Neutrophil (primary cell): Measurements from ENCODE around the gene SPTA1.

ENCODE experiments used
- H3K27ac ChIP-seq: fragments of 200-600 bp; sonication (generic); 2 replicates; pipeline ENCODE4 v1.5.1; 2016; ENCODE audit warnings: mild to moderate bottlenecking, moderate library complexity
- H3K27me3 ChIP-seq: fragments of 200-600 bp; sonication (generic); 2 replicates; pipeline ENCODE4 v1.6.0; 2016; ENCODE audit warnings: mild to moderate bottlenecking
- H3K36me3 ChIP-seq: fragments of 200-600 bp; sonication (generic); 2 replicates; pipeline ENCODE4 v1.5.1; 2017
- H3K4me1 ChIP-seq, 2 experiments: fragments of 200-600 bp in 1 of 2; sonication (generic) in 1 of 2; 1 replicate in 1 of 2; 2 replicates in 1 of 2; pipeline versions ENCODE4 v1.5.1 to v1.6.1; 2013 to 2016; ENCODE audit warnings: low read depth in 1 of 2, low read length in 1 of 2, mild to moderate bottlenecking in 1 of 2, moderate library complexity in 1 of 2; ENCODE audit not compliant: control insufficient read depth in 1 of 2, insufficient read depth in 1 of 2
- H3K4me3 ChIP-seq, 2 experiments: fragments of 200-600 bp in 1 of 2; sonication (generic) in 1 of 2; 1 replicate in 1 of 2; 2 replicates in 1 of 2; pipeline ENCODE4 v1.5.1; 2013 to 2016; ENCODE audit warnings: low read depth in 1 of 2, low read length in 1 of 2, mild to moderate bottlenecking in 1 of 2, moderate library complexity in 1 of 2
- H3K9me3 ChIP-seq: fragments of 200-600 bp; sonication (generic); 2 replicates; pipeline ENCODE4 v1.5.1; 2016
- TF ChIP-seq, protein P1 (sequence below): fragments of 200-600 bp; sonication (generic); IDR thresholded peaks from 2 replicates; pipeline ENCODE4 v1.5.1; 2016; ENCODE audit warnings: antibody characterized with exemption

The SPTA1 gene

DNA sequence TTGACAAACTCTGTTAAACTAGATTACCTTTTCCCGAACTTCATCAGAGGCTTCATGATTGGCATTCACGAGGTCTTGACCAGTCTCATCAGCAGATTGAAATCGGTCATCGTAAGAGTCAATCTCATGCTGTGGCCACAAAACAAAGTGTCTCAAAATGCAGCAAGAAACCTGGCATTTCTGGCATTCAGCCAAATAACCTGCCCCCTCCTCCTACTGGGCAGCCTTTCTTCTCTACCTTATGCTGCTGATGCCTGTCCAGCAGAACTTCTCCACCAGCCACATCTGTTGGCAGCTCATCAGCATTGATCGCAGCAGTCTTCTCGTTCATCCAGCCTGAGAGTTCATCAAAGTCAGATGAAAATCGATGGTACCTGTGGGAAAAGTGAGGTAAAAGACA is 12.2 kb downstream of the SPTA1 start:
- Histone ChIP-seq H3K36me3 (no peaks in the 10 kb centered on the region), H3K4me1 (no peaks in the 10 kb centered on the region), H3K4me3 (no peak overlapping the region), H3K27me3 (no peaks in the 10 kb centered on the region), H3K9me3 (no peaks in the 10 kb centered on the region), H3K27ac (no peak overlapping the region)
- TF ChIP-seq, protein P1, sequence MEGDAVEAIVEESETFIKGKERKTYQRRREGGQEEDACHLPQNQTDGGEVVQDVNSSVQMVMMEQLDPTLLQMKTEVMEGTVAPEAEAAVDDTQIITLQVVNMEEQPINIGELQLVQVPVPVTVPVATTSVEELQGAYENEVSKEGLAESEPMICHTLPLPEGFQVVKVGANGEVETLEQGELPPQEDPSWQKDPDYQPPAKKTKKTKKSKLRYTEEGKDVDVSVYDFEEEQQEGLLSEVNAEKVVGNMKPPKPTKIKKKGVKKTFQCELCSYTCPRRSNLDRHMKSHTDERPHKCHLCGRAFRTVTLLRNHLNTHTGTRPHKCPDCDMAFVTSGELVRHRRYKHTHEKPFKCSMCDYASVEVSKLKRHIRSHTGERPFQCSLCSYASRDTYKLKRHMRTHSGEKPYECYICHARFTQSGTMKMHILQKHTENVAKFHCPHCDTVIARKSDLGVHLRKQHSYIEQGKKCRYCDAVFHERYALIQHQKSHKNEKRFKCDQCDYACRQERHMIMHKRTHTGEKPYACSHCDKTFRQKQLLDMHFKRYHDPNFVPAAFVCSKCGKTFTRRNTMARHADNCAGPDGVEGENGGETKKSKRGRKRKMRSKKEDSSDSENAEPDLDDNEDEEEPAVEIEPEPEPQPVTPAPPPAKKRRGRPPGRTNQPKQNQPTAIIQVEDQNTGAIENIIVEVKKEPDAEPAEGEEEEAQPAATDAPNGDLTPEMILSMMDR = no peak

DNA sequence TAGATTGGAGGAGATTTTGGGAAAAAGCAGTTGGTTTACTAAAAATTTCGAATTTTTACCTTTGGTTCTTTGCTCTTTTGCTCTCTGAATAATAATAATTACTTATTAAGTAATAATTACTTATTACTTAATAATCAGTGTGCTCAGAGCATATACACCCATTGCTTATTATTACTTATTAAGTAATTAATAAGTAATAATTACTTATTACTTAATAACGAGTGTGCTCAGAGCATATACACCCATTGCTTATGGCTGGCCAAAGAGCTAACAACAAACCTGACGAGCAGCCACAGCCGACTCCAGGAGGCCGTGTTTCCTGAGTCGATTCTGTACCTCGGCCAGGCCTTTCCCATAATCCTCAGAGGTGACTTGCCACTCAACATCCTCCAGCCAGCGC is 20.5 kb downstream of the SPTA1 start:
- H3K4me3 ChIP-seq = no peak overlapping the region
- no peak overlapping the region for H3K27ac ChIP-seq
- TF ChIP-seq, protein P1 = no peak
- no peaks in the 10 kb centered on the region for H3K27me3 ChIP-seq
- no peaks in the 10 kb centered on the region for H3K36me3 ChIP-seq
- H3K4me1 ChIP-seq = no peaks in the 10 kb centered on the region
- no peaks in the 10 kb centered on the region for H3K9me3 ChIP-seq

DNA sequence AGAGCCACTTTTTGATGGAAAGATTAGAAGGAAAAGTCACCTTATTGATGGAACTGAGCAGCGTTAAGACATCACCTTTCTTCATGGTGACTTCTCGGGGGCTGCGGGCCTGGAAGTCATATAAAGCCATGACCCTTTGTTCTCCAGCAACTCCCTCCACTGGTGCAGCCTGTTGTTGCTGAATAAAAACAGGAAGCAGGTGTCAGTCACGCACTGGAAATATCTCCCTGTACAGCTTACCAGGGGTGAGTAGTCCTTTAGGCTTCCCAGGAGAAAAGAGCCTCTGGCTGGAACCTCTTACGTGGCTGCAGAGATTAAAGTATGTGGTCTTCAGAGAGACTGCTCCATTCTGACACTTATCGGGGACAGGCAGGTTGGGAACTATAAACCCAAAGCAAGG is 31.9 kb downstream of the SPTA1 start:
- TF ChIP-seq, protein P1 = no peak
- Histone ChIP-seq H3K27ac (no peak overlapping the region), H3K4me1 (peaks cover 14 to 16% of the 10 kb centered on the region in 2 experiments), H3K9me3 (no peaks in the 10 kb centered on the region), H3K4me3 (no peak overlapping the region), H3K36me3 (no peaks in the 10 kb centered on the region), H3K27me3 (no peaks in the 10 kb centered on the region)

DNA sequence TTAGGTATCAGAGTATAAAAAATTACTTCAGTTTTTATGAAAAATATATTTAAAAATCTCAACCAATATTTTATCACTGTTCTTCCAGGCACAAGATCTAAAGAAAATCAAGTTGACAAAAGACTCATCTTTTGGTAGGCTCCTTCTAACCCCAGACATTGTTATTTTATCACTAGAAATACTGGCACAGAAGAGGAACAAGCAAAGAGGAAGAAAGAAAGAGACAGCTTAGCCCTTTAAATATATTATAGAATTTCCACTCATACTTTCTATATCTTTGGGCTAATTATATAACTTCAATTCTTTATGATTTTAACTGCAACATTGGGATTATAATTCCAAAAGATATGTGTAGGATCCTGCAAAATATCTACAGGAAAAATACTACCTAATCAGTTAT is 32.4 kb downstream of the SPTA1 start:
- TF ChIP-seq, protein P1 = no peak
- Histone ChIP-seq H3K9me3 (no peaks in the 10 kb centered on the region), H3K27me3 (no peaks in the 10 kb centered on the region), H3K4me1 (peaks cover 14 to 16% of the 10 kb centered on the region in 2 experiments), H3K36me3 (no peaks in the 10 kb centered on the region), H3K27ac (peak overlapping the region; percentile 6), H3K4me3 (no peak overlapping the region)

DNA sequence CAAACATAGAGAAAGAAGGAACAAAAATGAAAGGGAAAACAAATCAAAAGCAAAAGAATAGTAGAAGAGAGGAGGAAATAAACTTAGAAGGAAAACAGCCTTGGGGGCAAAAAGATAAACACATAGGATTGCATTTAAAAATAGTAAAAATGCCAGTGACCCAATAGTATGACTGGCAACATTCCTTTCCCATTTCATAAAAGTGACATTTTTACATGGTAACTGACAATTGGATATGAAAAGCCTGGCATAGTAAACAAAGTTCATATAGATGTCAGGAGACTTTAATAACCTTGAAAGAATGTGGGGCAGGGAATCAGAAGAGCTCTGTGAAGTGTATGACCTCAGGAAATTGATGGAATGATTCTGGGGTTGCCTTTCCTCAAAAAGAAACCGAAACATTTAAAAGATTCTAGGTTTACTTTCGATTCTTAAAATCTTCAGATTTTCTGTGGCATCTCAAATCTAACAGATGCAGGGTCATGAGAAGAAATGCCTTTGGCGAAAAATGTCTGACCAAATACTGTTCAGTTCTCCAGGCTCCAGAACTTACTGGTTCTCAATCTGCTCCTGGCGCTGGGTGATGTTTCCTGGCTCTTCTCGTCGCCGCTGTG is 33.7 kb downstream of the SPTA1 start:
- H3K4me3 ChIP-seq = no peak overlapping the region
- no peaks in the 10 kb centered on the region for H3K27me3 ChIP-seq
- no peaks in the 10 kb centered on the region for H3K9me3 ChIP-seq
- no peak overlapping the region for H3K27ac ChIP-seq
- H3K36me3 ChIP-seq = no peaks in the 10 kb centered on the region
- peaks cover 14 to 16% of the 10 kb centered on the region in 2 experiments for H3K4me1 ChIP-seq
- TF ChIP-seq, protein P1 = no peak
